Naive thymus-derived CD4-positive, alpha-beta T cell (primary cell): ENCODE results near the gene AWAT2. TPM values are rescaled to one million over a fixed set of nuclear protein-coding genes. Genes with fewer than 3 reads are reported as not detected.

Source experiments
- ATAC-seq: fragments of 150-1000 bp; cut with Tn5 transposase; 2 replicates; pipeline ENCODE4 v1.10.0; 2021; ENCODE audit warnings: mild to moderate bottlenecking, moderate library complexity
- CTCF ChIA-PET: fragments of 350-600 bp; sonication (Branson Sonifier 250); formaldehyde crosslinking; loops from one replicate; lab custom pipeline; 2021; ENCODE audit warnings: antibody characterized with exemption; lab: Charles Lee
- POLR2A ChIA-PET: fragments of 350-600 bp; sonication (Branson Sonifier 250); formaldehyde crosslinking; loops from one replicate; lab custom pipeline; 2021; ENCODE audit warnings: antibody characterized with exemption, inconsistent platforms; lab: Charles Lee
- DNase-seq, 9 donors: peaks; one replicate each; pipeline versions ENCODE4 v3.0.0 to v3.0.0-alpha.2; 2020 to 2022; ENCODE audit warnings: mixed read lengths in 1 of 9
- H3K27ac ChIP-seq: one replicate; pipeline ENCODE4 v1.7.0; 2013; ENCODE audit warnings: mild to moderate bottlenecking, low read depth, low read length, moderate library complexity
- H3K27me3 ChIP-seq, 2 donors: one replicate each; pipeline ENCODE4 v1.7.0; 2013; ENCODE audit warnings: low read length in 2 of 2, mild to moderate bottlenecking in 2 of 2, moderate library complexity in 2 of 2; ENCODE audit not compliant: control insufficient read depth in 2 of 2, insufficient read depth in 2 of 2
- H3K36me3 ChIP-seq, 3 experiments: 1 replicate in 2 of 3; 2 replicates in 1 of 3; pipeline ENCODE4 v1.7.0; 2013; ENCODE audit warnings: low read length in 3 of 3, mild to moderate bottlenecking in 3 of 3, moderate library complexity in 1 of 3; ENCODE audit not compliant: insufficient read depth in 3 of 3, control insufficient read depth in 2 of 3
- H3K4me1 ChIP-seq, 2 donors: one replicate each; pipeline ENCODE4 v1.7.0; 2013; ENCODE audit warnings: low read length in 2 of 2, mild to moderate bottlenecking in 2 of 2, moderate library complexity in 1 of 2; ENCODE audit not compliant: control insufficient read depth in 2 of 2, insufficient read depth in 2 of 2
- H3K4me3 ChIP-seq: 2 replicates; pipeline ENCODE4 v1.7.0; 2013; ENCODE audit warnings: mild to moderate bottlenecking, low read length
- H3K9me3 ChIP-seq, 3 experiments: 1 replicate in 2 of 3; 2 replicates in 1 of 3; pipeline ENCODE4 v1.7.0; 2013; ENCODE audit warnings: low read length in 3 of 3; ENCODE audit not compliant: control insufficient read depth in 2 of 3
- H3K27ac Mint-ChIP-seq, 9 donors: one replicate each; pipeline ENCODE4 v1.8.0; 2020 to 2022; ENCODE audit warnings: mixed read lengths in 9 of 9, mild to moderate bottlenecking in 8 of 9, moderate library complexity in 5 of 9, inconsistent platforms in 2 of 9
- H3K27me3 Mint-ChIP-seq, 5 donors: one replicate each; pipeline ENCODE4 v1.8.0; 2021 to 2022; ENCODE audit warnings: mixed read lengths in 5 of 5, mild to moderate bottlenecking in 1 of 5
- H3K36me3 Mint-ChIP-seq, 5 donors: one replicate each; pipeline ENCODE4 v1.8.0; 2020 to 2022; ENCODE audit warnings: mixed read lengths in 5 of 5, mild to moderate bottlenecking in 3 of 5, inconsistent platforms in 1 of 5
- H3K4me1 Mint-ChIP-seq, 7 donors: one replicate each; pipeline ENCODE4 v1.8.0; 2020 to 2022; ENCODE audit warnings: mixed read lengths in 7 of 7, mild to moderate bottlenecking in 3 of 7, inconsistent platforms in 1 of 7
- H3K4me3 Mint-ChIP-seq, 10 donors: one replicate each; pipeline ENCODE4 v1.8.0; 2020 to 2022; ENCODE audit warnings: mild to moderate bottlenecking in 10 of 10, mixed read lengths in 10 of 10, moderate library complexity in 6 of 10, inconsistent platforms in 2 of 10
- H3K9me3 Mint-ChIP-seq, 11 donors: one replicate each; pipeline ENCODE4 v1.8.0; 2020 to 2022; ENCODE audit warnings: mixed read lengths in 11 of 11, mild to moderate bottlenecking in 4 of 11, inconsistent platforms in 1 of 11, moderate library complexity in 1 of 11
- intact Hi-C, 2 donors: fragments of 100-400 bp; cut with micrococcal nuclease; formaldehyde crosslinking; loops; one replicate each; pipeline ENCODE4 v1.15.1; 2023
- polyA plus RNA-seq, 2 donors: library from polyadenylated mRNA; unstranded; fragments of 300-500 nt; fragmentation: Illumina TruSeq; gene quantifications; one replicate each; pipeline ENCODE4 v1.2.3, GENCODE V29; 2021
- total RNA-seq, 6 experiments: library from RNA in 5 of 6; stranded (reverse) in 5 of 6; gene quantifications; 1 replicate in 5 of 6; 2 replicates in 1 of 6; pipeline ENCODE4 v1.2.3 and lab custom pipeline; 2021 to 2026

The AWAT2 gene
- total RNA-seq (not detected), polyA plus RNA-seq (not detected), total RNA-seq (lab: John Stamatoyannopoulos, UW) (not detected)

- H3K4me3 ChIP-seq: no peak within 1 kb of the TSS
- H3K27ac ChIP-seq: no peak within 1 kb of the TSS
- no peaks in the 10 kb centered on the region for H3K36me3 Mint-ChIP-seq
- no peak for DNase-seq
- no peak within 1 kb of the TSS for H3K27ac Mint-ChIP-seq
- peaks cover 0 to 2% (median 0%) of the 10 kb centered on the region in 11 donors for H3K9me3 Mint-ChIP-seq
- no peaks in the 10 kb centered on the region for H3K36me3 ChIP-seq
- no peaks in the 10 kb centered on the region for H3K9me3 ChIP-seq
- no peak within 1 kb of the TSS for H3K4me3 Mint-ChIP-seq
- no peak for ATAC-seq
- POLR2A ChIA-PET: no interaction called here
- intact Hi-C loops: no loop called here
- CTCF ChIA-PET: no interaction called here
- H3K4me1 ChIP-seq: no peaks in the 10 kb centered on the region
- H3K27me3 Mint-ChIP-seq: peaks cover 0 to 11% (median 0%) of the 10 kb centered on the region in 5 donors
- no peaks in the 10 kb centered on the region for H3K4me1 Mint-ChIP-seq
- no peaks in the 10 kb centered on the region for H3K27me3 ChIP-seq
Observed at GRCh38 chrX:70049925-70050324, at the start of gene AWAT2. Gene AWAT2 (minus strand): TSS chrX:70049938. CDS start chrX:70049932, 6 bp downstream.

DNA sequence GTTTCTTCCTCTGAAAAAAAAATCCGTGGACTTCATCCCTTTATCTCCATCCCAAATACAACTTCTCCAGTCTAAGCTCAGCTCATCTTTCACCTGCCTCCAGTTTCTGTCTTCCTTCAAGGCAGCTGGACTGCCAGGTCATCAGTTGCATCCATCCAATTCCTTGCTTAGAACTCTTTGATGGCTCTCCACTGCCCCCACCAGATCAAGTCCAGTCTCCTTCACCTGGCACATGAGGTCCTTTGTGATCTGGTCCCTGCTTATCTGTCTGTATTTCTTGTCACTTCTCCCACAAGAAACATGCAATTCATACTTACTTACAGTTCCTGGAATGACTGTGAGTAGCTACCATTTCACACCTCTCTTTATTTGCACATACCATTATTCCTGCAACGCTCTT is 46.3 kb upstream of the AWAT2 start:
- ChIA-PET CTCF (interaction anchor here (0.6 to 1.9 kb wide), 2 partner anchors 536 to 558 kb away, joined by 3 to 8 read pairs; no protein-coding TSS in a partner anchor), POLR2A (no interaction called here)
- H3K9me3 ChIP-seq: no peaks in the 10 kb centered on the region
- peaks cover 0 to 3% (median 0%) of the 10 kb centered on the region in 11 donors for H3K9me3 Mint-ChIP-seq
- H3K27ac Mint-ChIP-seq: no peak overlapping the region
- no peak overlapping the region for H3K4me3 ChIP-seq
- H3K36me3 Mint-ChIP-seq: no peaks in the 10 kb centered on the region
- ATAC-seq: no peak
- intact Hi-C loops: loop anchor here (2.0 to 5.0 kb wide), 8 partner anchors 63 to 1364 kb away; partner anchors contain the start of gene EFNB1 (in 1 of the 2)
- no peak overlapping the region for H3K27ac ChIP-seq
- no peaks in the 10 kb centered on the region for H3K27me3 ChIP-seq
- peaks cover 0 to 3% (median 0%) of the 10 kb centered on the region in 7 donors for H3K4me1 Mint-ChIP-seq
- H3K4me1 ChIP-seq: no peaks in the 10 kb centered on the region
- no peaks in the 10 kb centered on the region for H3K36me3 ChIP-seq
- no peak overlapping the region for H3K4me3 Mint-ChIP-seq
- peaks cover 3 to 8% (median 7%) of the 10 kb centered on the region in 5 donors for H3K27me3 Mint-ChIP-seq
- DNase-seq: no peak

GRCh38 chrX:70092247-70092646 is 42.5 kb upstream of the AWAT2 start:
- no peaks in the 10 kb centered on the region for H3K4me1 ChIP-seq
- Mint-ChIP-seq H3K27ac (no peak overlapping the region), H3K27me3 (peaks cover 0 to 4% (median 0%) of the 10 kb centered on the region in 5 donors), H3K9me3 (no peaks in the 10 kb centered on the region), H3K4me3 (no peak overlapping the region), H3K36me3 (no peaks in the 10 kb centered on the region), H3K4me1 (peaks cover 0 to 8% (median 0%) of the 10 kb centered on the region in 7 donors)
- ChIA-PET POLR2A (no interaction called here), CTCF (no interaction called here)
- no peaks in the 10 kb centered on the region for H3K27me3 ChIP-seq
- H3K4me3 ChIP-seq: no peak overlapping the region
- no peak overlapping the region for H3K27ac ChIP-seq
- intact Hi-C loops: no loop called here
- H3K36me3 ChIP-seq: no peaks in the 10 kb centered on the region
- H3K9me3 ChIP-seq: no peaks in the 10 kb centered on the region
- ATAC-seq (no peak), DNase-seq (no peak)

GRCh38 chrX:70089604-70090297 is 40.0 kb upstream of the AWAT2 start:
- Mint-ChIP-seq H3K4me3 (no peak overlapping the region), H3K4me1 (peaks cover 0 to 8% (median 0%) of the 10 kb centered on the region in 7 donors), H3K9me3 (no peaks in the 10 kb centered on the region), H3K36me3 (no peaks in the 10 kb centered on the region), H3K27me3 (peaks cover 0 to 4% (median 0%) of the 10 kb centered on the region in 5 donors), H3K27ac (no peak overlapping the region)
- DNase-seq: no peak
- H3K36me3 ChIP-seq: no peaks in the 10 kb centered on the region
- CTCF ChIA-PET: no interaction called here
- H3K4me3 ChIP-seq: no peak overlapping the region
- intact Hi-C loops: no loop called here
- POLR2A ChIA-PET: no interaction called here
- ATAC-seq: no peak
- no peaks in the 10 kb centered on the region for H3K27me3 ChIP-seq
- H3K4me1 ChIP-seq: no peaks in the 10 kb centered on the region
- H3K27ac ChIP-seq: no peak overlapping the region
- no peaks in the 10 kb centered on the region for H3K9me3 ChIP-seq

DNA sequence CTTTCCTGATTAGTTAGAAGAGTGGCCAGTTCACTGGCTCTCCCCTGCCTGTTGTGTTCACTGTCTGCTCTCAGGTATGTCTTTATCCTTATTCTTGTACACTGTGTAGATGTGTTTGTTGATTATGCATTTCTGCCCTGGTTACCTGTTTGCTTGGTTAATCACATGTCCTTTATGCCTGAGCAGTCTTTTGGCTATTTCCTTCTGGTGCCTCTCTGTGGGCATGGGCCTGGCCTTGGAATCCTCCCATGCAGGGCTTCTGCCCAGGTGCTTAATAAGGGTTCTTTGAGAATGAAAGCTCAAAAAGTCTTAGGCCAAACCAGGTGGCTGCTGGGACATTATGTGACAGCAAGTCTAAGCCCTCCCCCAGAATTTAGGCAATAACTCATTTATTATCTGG is 39.0 kb upstream of the AWAT2 start:
- Histone ChIP-seq H3K27ac (no peak overlapping the region), H3K9me3 (no peaks in the 10 kb centered on the region), H3K4me3 (no peak overlapping the region), H3K36me3 (no peaks in the 10 kb centered on the region), H3K4me1 (no peaks in the 10 kb centered on the region), H3K27me3 (no peaks in the 10 kb centered on the region)
- DNase-seq (no peak), ATAC-seq (no peak)
- Mint-ChIP-seq H3K36me3 (no peaks in the 10 kb centered on the region), H3K27ac (no peak overlapping the region), H3K4me3 (no peak overlapping the region), H3K4me1 (peaks cover 0 to 8% (median 0%) of the 10 kb centered on the region in 7 donors), H3K27me3 (peaks cover 0 to 4% (median 0%) of the 10 kb centered on the region in 5 donors), H3K9me3 (no peaks in the 10 kb centered on the region)
- intact Hi-C loops: no loop called here
- CTCF ChIA-PET: no interaction called here
- POLR2A ChIA-PET: no interaction called here

DNA sequence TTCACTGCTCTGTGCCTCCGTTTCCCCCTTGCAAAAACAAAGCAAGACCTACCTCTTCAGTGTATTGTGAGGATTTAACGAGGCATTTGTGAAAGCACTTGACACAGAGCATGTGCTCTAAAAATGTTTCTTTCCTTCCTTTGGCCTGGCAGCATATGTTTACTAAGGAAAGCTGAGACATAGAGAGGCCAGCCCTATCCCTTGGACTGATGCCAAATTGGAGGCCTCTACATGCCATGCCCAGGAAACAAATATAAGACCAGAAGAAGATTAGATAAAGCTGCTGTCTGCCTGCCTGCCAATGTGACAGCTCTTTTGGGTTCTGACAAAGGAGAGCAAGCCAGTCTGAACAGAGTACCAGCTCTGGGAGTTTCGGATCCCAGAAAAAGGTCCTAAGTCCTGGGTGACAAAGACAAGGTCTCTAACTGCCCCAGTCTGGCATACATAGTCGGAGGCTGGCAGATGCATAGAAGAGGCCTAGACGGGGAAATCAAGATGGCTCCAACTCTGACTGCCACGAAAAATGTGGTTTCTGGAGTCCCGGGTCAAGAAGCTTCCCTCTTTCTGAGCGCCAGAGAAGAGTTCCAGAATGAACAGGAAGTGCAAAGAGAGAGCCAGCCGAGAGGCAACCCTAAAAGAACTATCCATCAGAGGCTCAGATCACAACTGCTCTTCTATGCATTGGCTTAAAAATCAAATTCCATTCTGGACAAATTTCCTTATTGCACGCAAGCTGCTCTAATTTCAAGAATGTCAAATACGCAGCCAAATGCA is 38.3 kb upstream of the AWAT2 start:
- intact Hi-C loops: no loop called here
- no peaks in the 10 kb centered on the region for H3K36me3 Mint-ChIP-seq
- no peak for ATAC-seq
- H3K4me3 Mint-ChIP-seq: no peak overlapping the region
- Histone ChIP-seq H3K4me1 (no peaks in the 10 kb centered on the region), H3K4me3 (no peak overlapping the region), H3K27me3 (no peaks in the 10 kb centered on the region), H3K36me3 (no peaks in the 10 kb centered on the region), H3K9me3 (no peaks in the 10 kb centered on the region), H3K27ac (no peak overlapping the region)
- POLR2A ChIA-PET: no interaction called here
- peak overlapping the region in 1 of 9 donors; percentile 46 for H3K27ac Mint-ChIP-seq
- CTCF ChIA-PET: no interaction called here
- H3K4me1 Mint-ChIP-seq: peaks cover 0 to 8% (median 0%) of the 10 kb centered on the region in 7 donors
- H3K27me3 Mint-ChIP-seq: peaks cover 0 to 4% (median 0%) of the 10 kb centered on the region in 5 donors
- H3K9me3 Mint-ChIP-seq: no peaks in the 10 kb centered on the region
- no peak for DNase-seq
